Stimulated activated CD8-positive, alpha-beta memory T cell treated with anti-CD3 and anti-CD28 coated beads, Interleukin-2, amount 100 ng/mL, for 48 hours (primary cell): ENCODE measurements around the gene INTS15.
"Not testable (repeated sequence)": the region's sequence is repeated elsewhere in the genome, so short reads cannot be mapped to it uniquely, and the experiment has no call there.

ENCODE experiments used
- DNase-seq, 2 donors: peaks; one replicate each; pipeline ENCODE4 v3.0.0-alpha.2; 2020; ENCODE audit warnings: low read depth in 2 of 2

The INTS15 gene

GRCh38 chr7:6616854-6617643 is 27.2 kb downstream of the INTS15 start:
- DNase-seq = no peak

- no peak for DNase-seq
Observed at GRCh38 chr7:6618621-6619020, 28.8 kb downstream of the INTS15 start.

GRCh38 chr7:6619961-6620360 is 30.1 kb downstream of the INTS15 start:
- DNase-seq = no peak

GRCh38 chr7:6621195-6622133 is 31.6 kb downstream of the INTS15 start:
- DNase-seq = no peak

DNA sequence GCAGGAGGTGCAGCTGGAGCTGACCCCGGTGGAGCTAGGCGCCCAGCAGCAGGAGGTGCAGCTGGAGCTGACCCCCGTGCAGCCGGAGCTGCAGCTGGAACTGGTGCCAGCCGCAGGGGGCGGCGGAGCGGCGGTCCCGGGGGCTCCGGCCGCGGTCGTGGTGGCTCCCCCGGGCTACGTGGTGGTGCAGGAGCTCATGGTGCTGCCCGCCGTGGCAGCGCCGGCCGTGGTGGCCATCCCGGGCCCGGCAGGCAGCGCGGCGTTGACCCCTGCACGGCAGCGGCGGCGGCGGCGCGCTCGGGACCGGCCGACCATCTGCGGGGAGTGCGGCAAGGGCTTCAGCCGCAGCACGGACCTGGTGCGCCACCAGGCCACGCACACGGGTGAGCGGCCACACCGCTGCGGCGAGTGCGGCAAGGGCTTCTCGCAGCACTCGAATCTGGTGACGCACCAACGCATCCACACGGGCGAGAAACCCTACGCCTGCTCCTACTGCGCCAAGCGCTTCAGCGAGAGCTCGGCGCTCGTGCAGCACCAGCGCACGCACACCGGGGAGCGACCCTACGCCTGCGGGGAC is 32.4 kb downstream of the INTS15 start:
- no peak for DNase-seq

DNA sequence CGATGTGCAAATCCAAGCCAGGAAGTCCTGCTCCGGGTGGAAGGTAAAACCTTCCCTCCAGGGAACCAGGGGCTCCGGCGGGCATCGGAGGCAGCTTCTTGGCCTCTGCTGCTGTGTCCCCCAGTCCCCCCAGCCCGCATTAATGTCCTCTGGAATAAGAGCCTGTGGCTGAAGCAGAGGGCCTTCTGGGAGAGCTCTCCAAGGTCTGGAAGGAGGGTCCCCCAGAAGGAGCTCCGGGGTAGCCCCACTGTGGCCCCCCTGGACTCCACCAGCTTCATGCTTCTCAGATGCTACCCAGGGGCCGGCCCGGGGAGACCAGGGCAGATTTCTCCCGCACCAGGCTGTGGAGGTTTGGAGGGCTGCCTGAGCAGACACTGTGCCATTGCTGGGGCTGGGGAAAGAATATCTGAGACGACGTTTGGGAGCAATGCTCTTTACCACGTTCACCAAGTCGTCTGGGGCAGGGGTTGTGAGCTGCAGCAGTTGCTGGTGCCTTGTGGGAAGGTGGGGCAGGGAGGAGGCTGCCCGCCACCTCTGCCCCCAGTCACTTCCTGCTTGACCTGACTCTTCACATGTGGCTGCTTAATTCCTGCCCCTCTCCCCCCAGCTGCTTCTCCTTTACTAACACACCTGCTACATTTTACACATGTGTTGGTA is 33.9 kb downstream of the INTS15 start:
- no peak for DNase-seq

DNA sequence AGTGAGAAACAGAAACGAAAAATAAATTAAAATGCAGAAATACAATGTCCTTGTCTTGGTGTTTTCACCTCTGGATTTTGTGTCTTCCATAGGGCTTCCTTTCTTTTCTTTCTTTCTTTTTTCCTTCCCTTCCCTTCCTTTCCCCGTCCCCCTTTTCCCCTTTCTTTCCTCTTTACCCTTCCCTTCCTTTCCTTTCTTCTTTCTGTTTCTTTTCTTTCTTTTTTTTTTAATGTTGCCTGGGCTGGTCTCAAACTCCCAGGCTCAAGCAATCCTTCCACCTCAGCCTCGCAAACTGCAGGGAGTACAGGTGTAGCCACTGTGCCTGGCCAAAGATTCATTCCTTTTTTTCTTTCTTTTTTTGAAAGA is 34.4 kb downstream of the INTS15 start:
- no peak for DNase-seq

GRCh38 chr7:6628045-6628444 is 38.2 kb downstream of the INTS15 start:
- no peak for DNase-seq

- DNase-seq = no peak
Observed at GRCh38 chr7:6630007-6630849, 40.4 kb downstream of the INTS15 start.

- no peak for DNase-seq
Observed at GRCh38 chr7:6631605-6632004, 41.8 kb downstream of the INTS15 start.

DNA sequence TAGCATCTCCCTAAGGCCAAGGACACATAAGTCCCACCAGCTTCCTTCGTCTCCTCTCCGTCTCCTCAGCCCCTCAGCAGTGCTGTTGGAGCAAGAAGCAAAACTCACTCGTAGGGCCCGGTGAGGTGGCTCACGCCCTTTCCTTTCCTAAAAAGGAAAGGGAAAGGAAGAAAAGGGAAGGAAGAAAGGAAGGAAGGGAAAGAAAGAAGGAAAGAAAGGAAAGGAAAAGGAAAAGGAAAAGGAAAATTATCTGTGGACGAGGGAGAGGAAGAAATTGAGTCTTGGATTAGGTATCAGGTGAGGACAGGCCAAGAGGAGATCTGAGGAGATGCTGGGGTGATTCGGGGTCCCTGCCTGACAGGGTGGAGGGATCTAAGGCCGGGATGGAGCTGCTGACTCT is 44.2 kb downstream of the INTS15 start:
- DNase-seq = no peak

GRCh38 chr7:6634971-6635370 is 45.1 kb downstream of the INTS15 start:
- not testable (repeated sequence) for DNase-seq

DNA sequence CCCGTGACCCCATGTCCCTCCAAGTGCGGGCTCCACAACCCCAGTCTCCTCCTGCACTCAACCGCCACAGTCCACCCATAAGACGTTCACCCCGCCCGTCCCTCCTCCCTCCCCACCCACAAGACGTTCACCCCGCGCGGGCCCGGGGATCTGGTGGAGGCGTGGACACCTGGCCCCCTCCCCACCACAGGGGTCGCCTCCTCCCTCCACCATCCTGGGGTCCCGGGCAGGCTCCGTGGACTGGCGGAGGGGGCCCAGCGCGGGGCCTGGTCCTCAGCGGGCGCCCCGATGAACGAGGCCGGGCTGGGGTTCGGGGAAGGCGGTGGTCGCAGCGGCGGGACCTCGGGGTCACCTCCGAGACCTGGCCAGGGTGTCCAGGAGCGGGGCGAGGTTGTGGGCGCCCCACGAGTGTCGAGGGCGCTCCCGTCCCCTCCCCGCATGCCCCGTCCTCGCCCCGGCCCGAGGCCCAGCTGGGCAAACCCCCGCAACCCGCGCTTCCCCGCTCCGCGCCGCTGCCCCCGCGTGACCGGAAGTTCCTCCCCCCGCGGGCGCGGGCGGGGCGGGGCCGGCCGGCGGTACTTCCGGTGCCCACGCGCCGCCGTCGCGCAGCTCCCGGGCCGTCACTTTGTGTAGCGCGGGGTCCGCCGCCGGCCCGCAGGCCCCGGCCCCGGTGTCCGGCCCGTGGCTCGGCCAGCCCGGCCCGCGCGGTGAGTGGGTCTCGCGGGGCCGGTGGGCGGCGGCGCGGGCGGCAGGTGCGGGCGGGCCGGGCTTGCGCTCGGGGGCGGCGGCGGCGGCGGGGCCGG is 47.1 kb downstream of the INTS15 start, which contains the start of gene ZNF316:
ZNF316 (plus strand) TSS at position 578 of the 803 bp plus-strand sequence. CDS start 5,092 bp downstream, outside the sequence.
- DNase-seq = peak; percentile 43 to 56

DNA sequence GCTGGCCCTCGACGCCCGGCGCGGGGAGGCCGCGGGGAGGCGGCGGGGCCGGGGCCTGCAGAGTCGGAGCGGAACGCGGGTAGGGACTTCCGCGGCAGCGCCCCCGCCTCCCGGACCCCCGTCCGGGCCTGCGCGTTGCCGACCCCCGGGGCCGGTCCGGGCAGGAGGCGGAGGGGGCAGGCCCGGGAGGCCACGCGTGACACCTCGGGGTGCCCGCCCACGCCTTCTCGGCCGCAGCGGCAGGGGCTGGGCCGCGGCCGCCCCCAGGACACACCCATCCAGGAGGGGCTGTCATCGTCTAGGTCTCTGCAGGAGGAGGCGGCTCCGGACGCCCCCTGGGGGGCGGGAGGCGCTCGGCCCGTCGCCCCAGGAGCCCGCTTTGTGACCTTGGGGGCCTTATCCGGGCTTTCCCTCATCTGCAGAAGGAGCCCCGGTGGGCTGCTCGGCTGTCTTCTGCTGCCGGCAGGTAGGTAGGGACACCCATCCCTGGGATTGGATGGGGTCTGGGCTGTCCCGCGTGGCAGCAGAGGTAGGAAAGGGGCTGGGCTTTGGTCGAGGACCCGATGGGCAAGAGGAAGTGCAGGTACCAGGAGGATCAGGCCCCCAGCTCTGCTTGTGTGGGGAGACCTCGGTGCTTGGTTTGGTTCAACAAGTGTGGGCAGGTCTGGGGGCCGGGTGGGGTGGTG is 47.9 kb downstream of the INTS15 start:
- peak; percentile 50 to 51 for DNase-seq

GRCh38 chr7:6639032-6639431 is 49.2 kb downstream of the INTS15 start:
- no peak for DNase-seq

DNA sequence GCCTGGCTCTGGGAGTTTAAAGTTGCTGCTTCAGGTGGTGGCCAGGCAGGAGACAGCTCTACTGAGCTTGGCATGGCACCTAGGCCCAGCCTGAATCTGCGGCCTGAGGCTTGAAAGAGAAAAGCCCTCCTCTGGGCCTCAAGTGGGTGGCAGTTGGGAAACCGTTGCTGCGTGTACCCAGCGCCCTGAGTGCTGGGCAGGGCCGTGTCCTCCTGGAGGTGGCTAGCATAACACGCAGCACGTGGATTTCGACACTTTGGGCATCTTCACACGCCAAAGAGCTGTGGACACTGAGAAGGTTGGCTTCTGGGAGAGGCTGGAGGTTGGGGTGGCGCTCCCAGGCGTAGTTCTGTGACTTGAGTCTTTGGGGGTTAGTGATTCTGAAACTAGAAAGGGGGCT is 49.8 kb downstream of the INTS15 start:
- DNase-seq = no peak

DNA sequence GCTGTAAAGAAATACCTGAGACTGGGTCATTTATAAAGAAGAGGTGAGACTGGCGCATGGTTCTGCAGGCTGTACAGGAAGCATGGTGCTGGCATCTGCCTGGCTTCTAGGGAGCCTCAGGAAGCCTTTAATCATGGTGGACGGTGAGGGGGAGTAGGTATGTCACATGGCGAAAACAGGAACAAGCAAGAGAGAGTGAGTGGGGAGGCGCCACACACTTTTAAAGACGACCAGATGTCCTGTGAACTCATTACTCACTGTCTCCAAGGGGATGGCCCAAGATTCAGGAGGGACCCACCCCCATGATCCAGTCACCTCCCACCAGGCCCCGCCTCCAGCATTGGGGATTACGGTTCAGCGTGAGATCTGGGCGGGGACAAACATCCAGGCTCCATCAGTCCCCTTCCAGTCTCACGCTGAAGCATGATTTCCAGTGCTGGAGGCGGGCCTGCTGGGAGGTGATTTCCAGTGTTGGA is 50.5 kb downstream of the INTS15 start:
- DNase-seq = no peak

- DNase-seq = no peak
Observed at GRCh38 chr7:6641305-6642035, 51.6 kb downstream of the INTS15 start.
